GM10248 (cell line): ENCODE data around the gene CNTN4.

Experiments
- CTCF ChIA-PET: fragments of 300-600 bp; sonication (Branson Sonifier 250); formaldehyde crosslinking; extraction: SDS; loops from one replicate; lab custom pipeline; 2021; ENCODE audit warnings: antibody characterized with exemption; lab: Yijun Ruan, JAX
- POLR2A ChIA-PET: fragments of 350-650 bp; sonication (Branson Sonifier 250); formaldehyde crosslinking; extraction: SDS; loops from one replicate; lab custom pipeline; 2020; ENCODE audit warnings: antibody characterized with exemption; lab: Yijun Ruan, JAX
- DNase-seq: peaks from one replicate; pipeline ENCODE4 v3.0.0; 2012; ENCODE audit errors: extremely low spot score
- TF ChIP-seq, protein P1 (sequence below): IDR thresholded peaks from 2 replicates; pipeline ENCODE4 v1.5.1; 2012; ENCODE audit warnings: mild to moderate bottlenecking, low read depth; ENCODE audit errors: extremely low read depth, missing control alignments, control extremely low read depth

The CNTN4 gene

DNA sequence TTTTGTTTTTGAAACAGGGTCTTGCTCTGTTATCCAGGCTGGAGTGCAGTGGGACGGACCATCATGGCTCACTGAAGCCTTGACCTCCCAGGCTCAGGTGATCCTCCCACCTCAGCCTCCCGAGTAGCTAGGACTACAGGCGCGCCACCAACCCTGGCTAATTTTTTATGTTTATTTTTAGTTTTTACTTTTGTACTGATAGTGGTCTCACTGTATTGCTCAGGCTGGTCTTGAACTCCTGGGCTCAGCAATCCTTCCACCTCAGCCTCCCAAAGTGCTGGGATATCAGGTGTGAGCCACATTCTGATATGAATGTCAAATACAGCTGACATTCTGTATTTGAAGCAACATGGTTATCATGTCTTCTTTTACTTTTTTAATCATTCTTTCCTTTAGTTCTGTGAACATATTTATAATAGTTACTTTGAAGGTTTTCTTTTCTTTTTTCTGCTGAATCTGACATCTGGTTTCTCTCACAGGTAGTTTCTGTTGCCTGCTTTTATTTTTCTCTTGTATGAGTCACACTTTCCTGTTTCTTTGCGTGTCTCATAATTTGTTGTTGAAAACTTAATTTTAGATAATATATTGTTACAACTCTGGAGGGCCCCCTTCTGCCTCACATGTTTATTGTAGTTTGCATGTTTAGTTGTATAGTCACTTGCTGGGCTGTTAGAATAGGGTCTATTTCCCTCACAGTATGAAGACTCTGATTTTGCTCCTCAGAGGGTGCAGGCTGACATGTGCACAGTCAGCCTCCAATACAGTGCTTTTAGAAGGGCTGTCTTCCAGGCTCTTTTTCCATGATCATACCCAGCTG is 8.4 kb upstream of the CNTN4 start:
- ChIA-PET CTCF (interaction anchor here (0.7 to 1.0 kb wide), 2 partner anchors 9 to 11 kb away, joined by 3 to 4 read pairs; no protein-coding TSS in a partner anchor), POLR2A (no interaction called here)
- TF ChIP-seq, protein P1, sequence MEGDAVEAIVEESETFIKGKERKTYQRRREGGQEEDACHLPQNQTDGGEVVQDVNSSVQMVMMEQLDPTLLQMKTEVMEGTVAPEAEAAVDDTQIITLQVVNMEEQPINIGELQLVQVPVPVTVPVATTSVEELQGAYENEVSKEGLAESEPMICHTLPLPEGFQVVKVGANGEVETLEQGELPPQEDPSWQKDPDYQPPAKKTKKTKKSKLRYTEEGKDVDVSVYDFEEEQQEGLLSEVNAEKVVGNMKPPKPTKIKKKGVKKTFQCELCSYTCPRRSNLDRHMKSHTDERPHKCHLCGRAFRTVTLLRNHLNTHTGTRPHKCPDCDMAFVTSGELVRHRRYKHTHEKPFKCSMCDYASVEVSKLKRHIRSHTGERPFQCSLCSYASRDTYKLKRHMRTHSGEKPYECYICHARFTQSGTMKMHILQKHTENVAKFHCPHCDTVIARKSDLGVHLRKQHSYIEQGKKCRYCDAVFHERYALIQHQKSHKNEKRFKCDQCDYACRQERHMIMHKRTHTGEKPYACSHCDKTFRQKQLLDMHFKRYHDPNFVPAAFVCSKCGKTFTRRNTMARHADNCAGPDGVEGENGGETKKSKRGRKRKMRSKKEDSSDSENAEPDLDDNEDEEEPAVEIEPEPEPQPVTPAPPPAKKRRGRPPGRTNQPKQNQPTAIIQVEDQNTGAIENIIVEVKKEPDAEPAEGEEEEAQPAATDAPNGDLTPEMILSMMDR, result no peak
- no peak for DNase-seq

DNA sequence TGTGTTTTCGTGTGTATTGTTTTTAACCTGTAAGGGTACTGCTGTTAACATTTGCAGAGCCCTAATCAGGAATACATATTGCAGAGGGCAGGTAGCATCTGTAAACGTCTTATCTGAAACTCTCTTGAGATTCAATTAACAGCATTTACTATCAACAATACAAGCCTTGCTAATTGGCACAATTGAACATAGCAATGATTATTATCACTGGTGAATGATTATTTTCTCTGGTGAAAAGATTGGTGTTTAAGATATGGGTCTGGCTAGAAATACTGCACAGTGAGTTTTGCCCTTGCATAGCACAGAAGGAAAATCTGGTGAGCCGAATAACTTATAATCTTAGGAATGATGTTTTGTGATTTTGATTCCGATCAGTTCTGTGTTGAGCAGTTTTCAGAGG is 5.9 kb upstream of the CNTN4 start:
- no peak for DNase-seq
- POLR2A ChIA-PET, result no interaction called here
- TF ChIP-seq, protein P1, result no peak
- CTCF ChIA-PET, result no interaction called here

DNA sequence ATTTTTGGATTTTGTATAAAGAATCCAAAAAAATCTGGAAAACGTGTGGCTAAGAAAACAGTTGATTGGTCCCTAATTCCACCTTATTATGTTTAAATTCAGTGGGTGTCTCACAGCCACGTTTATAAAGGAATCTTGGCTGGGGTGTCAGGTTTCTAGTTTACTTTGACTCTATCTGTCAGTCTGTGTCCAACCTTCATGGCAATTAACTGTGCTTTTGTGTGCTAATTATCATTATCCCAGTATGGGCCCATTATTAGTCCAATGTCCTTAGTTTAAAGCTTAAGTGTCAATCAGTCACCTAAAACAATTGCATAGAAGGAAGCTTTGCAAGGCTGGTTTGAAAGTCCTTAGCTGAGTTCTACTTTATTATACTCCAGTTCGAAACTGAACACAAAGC is 3.7 kb upstream of the CNTN4 start:
- POLR2A ChIA-PET, result no interaction called here
- DNase-seq, result no peak
- TF ChIP-seq, protein P1, result no peak
- CTCF ChIA-PET, result interaction anchor here (1.4 kb wide), 1 partner anchor 15 kb away, joined by 4 read pairs; no protein-coding TSS in a partner anchor

GRCh38 chr3:2096216-2096615 is 2.5 kb upstream of the CNTN4 start:
- TF ChIP-seq, protein P1, result no peak
- CTCF ChIA-PET, result no interaction called here
- POLR2A ChIA-PET, result no interaction called here
- no peak for DNase-seq

DNA sequence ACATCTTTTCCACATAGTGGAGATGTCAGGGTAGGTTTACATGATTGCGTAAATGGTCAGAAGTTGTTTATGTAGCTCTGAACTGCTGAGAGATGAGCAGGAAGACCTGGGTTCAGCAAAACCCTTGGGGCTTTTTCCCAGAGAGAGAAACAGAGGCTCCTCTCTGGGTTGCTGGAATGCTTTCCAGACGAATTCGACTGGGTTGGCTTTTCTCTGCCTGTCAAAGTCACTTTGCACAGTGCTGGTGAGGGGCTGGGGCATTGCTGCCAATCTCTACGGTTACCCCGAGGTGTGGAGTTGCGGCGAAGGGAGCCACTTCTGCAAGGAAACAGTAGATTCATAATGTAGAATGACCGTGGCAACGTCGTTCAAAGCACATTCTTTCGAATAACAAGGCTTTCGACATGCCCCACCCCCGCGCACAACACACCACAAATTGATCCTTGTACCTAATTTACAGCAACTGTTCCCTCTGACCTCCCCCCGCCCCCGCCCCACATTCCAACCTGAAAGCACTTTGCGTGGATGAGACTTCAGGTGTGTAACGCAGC is 950 bp upstream of the CNTN4 start:
- ChIA-PET CTCF (no interaction called here), POLR2A (no interaction called here)
- no peak for DNase-seq
- TF ChIP-seq, protein P1, result no peak

GRCh38 chr3:2099028-2099671 is 484 bp downstream of the CNTN4 start:
- DNase-seq, result peak; percentile 13
- ChIA-PET CTCF (no interaction called here), POLR2A (no interaction called here)
- TF ChIP-seq, protein P1, result no peak
